Upper lobe of left lung (tissue), 6 donors: ENCODE measurements around the gene KCNH1. TPM values are rescaled to one million over a fixed set of nuclear protein-coding genes. Genes with fewer than 3 reads are reported as not detected.

Experiments used
- ATAC-seq, 2 donors: fragments of 200-7000 bp; cut with Tn5 transposase; one replicate each; pipeline ENCODE4 v1.9.1; 2022; ENCODE audit warnings: mild to moderate bottlenecking in 2 of 2, moderate library complexity in 2 of 2; ENCODE audit not compliant: low FRiP score in 2 of 2
- DNase-seq, 2 donors: peaks; one replicate each; pipeline ENCODE4 v3.0.0-alpha.2; 2019 to 2020
- H3K27ac ChIP-seq, 4 donors: fragments of 200-600 bp; sonication (generic); one replicate each; pipeline ENCODE4 v1.5.1; 2016 to 2019
- H3K27me3 ChIP-seq, 4 donors: fragments of 200-600 bp; sonication (generic); one replicate each; pipeline ENCODE4 v1.5.1; 2017 to 2019
- H3K36me3 ChIP-seq, 4 donors: fragments of 200-600 bp; sonication (generic); one replicate each; pipeline ENCODE4 v1.5.1; 2016 to 2019
- H3K4me1 ChIP-seq, 4 donors: fragments of 200-600 bp; sonication (generic); one replicate each; pipeline ENCODE4 v1.5.1; 2018 to 2019
- H3K4me3 ChIP-seq, 4 donors: fragments of 200-600 bp; sonication (generic); one replicate each; pipeline ENCODE4 v1.5.1; 2017 to 2019; ENCODE audit warnings: mild to moderate bottlenecking in 2 of 4, moderate library complexity in 1 of 4
- H3K9me3 ChIP-seq, 4 donors: fragments of 200-600 bp; sonication (generic); one replicate each; pipeline ENCODE4 v1.5.1; 2018 to 2019
- CTCF ChIP-seq, 6 experiments: fragments of 450-650 bp in 4 of 6; fragments of 200-600 bp in 2 of 6; sonication (generic) in 2 of 6; IDR thresholded peaks; one replicate each; pipeline ENCODE4 v1.5.1; 2016 to 2019; ENCODE audit warnings: antibody characterized with exemption in 6 of 6
- EP300 ChIP-seq, 4 donors: sonication (generic); formaldehyde crosslinking; IDR thresholded peaks; one replicate each; pipeline ENCODE4 v1.5.1; 2017; ENCODE audit warnings: antibody characterized with exemption in 4 of 4, control low read depth in 2 of 4
- POLR2A ChIP-seq, 4 donors: fragments of 450-650 bp; IDR thresholded peaks; one replicate each; pipeline ENCODE4 v1.5.1; 2016 to 2017; ENCODE audit warnings: antibody characterized with exemption in 4 of 4, mild to moderate bottlenecking in 2 of 4
- POLR2AphosphoS5 ChIP-seq, 2 donors: sonication (generic); formaldehyde crosslinking; IDR thresholded peaks; one replicate each; pipeline ENCODE4 v1.5.1; 2017; ENCODE audit warnings: antibody characterized with exemption in 2 of 2
- WGBS, 2 donors: methylation state at CpG; one replicate each; pipeline ENCODE4 v1.1.5; 2017 to 2018; 5-methylcytosine and 5-hydroxymethylcytosine counted together
- total RNA-seq, 6 donors: library from RNA; depleted of rRNA in 4 of 6; stranded (reverse); fragments of >200 nt in 4 of 6; gene quantifications; one replicate each; pipeline versions ENCODE4 v1.1.0 to v1.2.1, GENCODE V29; 2016 to 2021
- donor health status: DM: no; HTN: no; CAD: no; lungs with moderate emphysema.
- donor health status: DM: no; HTN: yes; CAD: no; lungs with severe emphysema.

The KCNH1 gene
- total RNA-seq, 6 donors from 2014 or later = 0.09 TPM; not detected in 5

GRCh38 chr1:210848474-210848873, 285.5 kb downstream of the KCNH1 start:
- 84 to 87% methylated on average over 3 of the region's 3 CpGs for WGBS, 2 donors
- Histone ChIP-seq H3K27ac (no peak overlapping the region), H3K36me3 (no peaks in the 10 kb centered on the region), H3K4me3 (no peak overlapping the region), H3K27me3 (no peaks in the 10 kb centered on the region), H3K4me1 (no peaks in the 10 kb centered on the region), H3K9me3 (no peaks in the 10 kb centered on the region)
- no peak for DNase-seq
- TF ChIP-seq POLR2AphosphoS5 (IDR thresholded peaks at IDR 0.05) = no peak
- no peak for TF ChIP-seq EP300 (IDR thresholded peaks at IDR 0.05)
- no peak for TF ChIP-seq POLR2A (IDR thresholded peaks at IDR 0.05)
- no peak for TF ChIP-seq CTCF (IDR thresholded peaks at IDR 0.05)
- no peak for ATAC-seq

- Histone ChIP-seq H3K9me3 (no peaks in the 10 kb centered on the region), H3K4me3 (no peak overlapping the region), H3K27ac (no peak overlapping the region), H3K27me3 (no peaks in the 10 kb centered on the region), H3K36me3 (no peaks in the 10 kb centered on the region), H3K4me1 (no peaks in the 10 kb centered on the region)
- no peak for DNase-seq
- WGBS, 2 donors = 78 to 88% methylated on average over 5 of the region's 5 CpGs
- no peak for TF ChIP-seq EP300 (IDR thresholded peaks at IDR 0.05)
- no peak for TF ChIP-seq POLR2A (IDR thresholded peaks at IDR 0.05)
- no peak for TF ChIP-seq CTCF (IDR thresholded peaks at IDR 0.05)
- no peak for TF ChIP-seq POLR2AphosphoS5 (IDR thresholded peaks at IDR 0.05)
- no peak for ATAC-seq
Observed at GRCh38 chr1:210841926-210842625, 291.9 kb downstream of the KCNH1 start.

- no peak overlapping the region for H3K4me3 ChIP-seq
Observed at GRCh38 chr1:210830034-210831028, 303.6 kb downstream of the KCNH1 start.

GRCh38 chr1:210828996-210829596, 304.9 kb downstream of the KCNH1 start:
- Histone ChIP-seq H3K9me3 (no peaks in the 10 kb centered on the region), H3K27ac (no peak overlapping the region), H3K4me3 (no peak overlapping the region), H3K27me3 (no peaks in the 10 kb centered on the region), H3K36me3 (no peaks in the 10 kb centered on the region), H3K4me1 (no peaks in the 10 kb centered on the region)
- DNase-seq (no peak), ATAC-seq (no peak)
- TF ChIP-seq CTCF (IDR thresholded peaks at IDR 0.05) = no peak
- WGBS, 2 donors = 65 to 84% methylated on average over 4 of the region's 4 CpGs

More at GRCh38 chr1:210830034-210831028, 303.6 kb downstream of the KCNH1 start:
- TF ChIP-seq POLR2A (IDR thresholded peaks at IDR 0.05) (no peak), CTCF (IDR thresholded peaks at IDR 0.05) (no peak), POLR2AphosphoS5 (IDR thresholded peaks at IDR 0.05) (no peak), EP300 (IDR thresholded peaks at IDR 0.05) (no peak)
- no peak overlapping the region for H3K27ac ChIP-seq
- no peaks in the 10 kb centered on the region for H3K36me3 ChIP-seq
- no peaks in the 10 kb centered on the region for H3K4me1 ChIP-seq
- 73 to 84% methylated on average over 6 of the region's 6 CpGs for WGBS, 2 donors
- no peaks in the 10 kb centered on the region for H3K9me3 ChIP-seq
- DNase-seq = no peak
- no peak for ATAC-seq
- no peaks in the 10 kb centered on the region for H3K27me3 ChIP-seq
